HUES48 (cell line): ENCODE data around the gene PTTG2.
"Not testable (repeated sequence)": the region's sequence is repeated elsewhere in the genome, so short reads cannot be mapped to it uniquely, and the experiment has no call there.

Experiments used
- H3K27ac ChIP-seq: one replicate; pipeline ENCODE4 v1.7.0; 2013; ENCODE audit warnings: low read depth, low read length, inconsistent platforms
- H3K27me3 ChIP-seq: 2 replicates; pipeline ENCODE4 v1.6.1; 2013; ENCODE audit warnings: mild to moderate bottlenecking, low read length; ENCODE audit not compliant: control insufficient read depth, insufficient read depth
- H3K36me3 ChIP-seq: 2 replicates; pipeline ENCODE4 v1.6.1; 2013; ENCODE audit warnings: low read length; ENCODE audit not compliant: control insufficient read depth, insufficient read depth
- H3K4me1 ChIP-seq: 2 replicates; pipeline ENCODE4 v1.6.1; 2013; ENCODE audit warnings: mild to moderate bottlenecking, low read length; ENCODE audit not compliant: control insufficient read depth, insufficient read depth
- H3K4me3 ChIP-seq: 2 replicates; pipeline ENCODE4 v1.5.1; 2013; ENCODE audit warnings: mild to moderate bottlenecking, low read depth, low read length
- H3K9ac ChIP-seq: 2 replicates; pipeline ENCODE4 v1.6.1; 2013; ENCODE audit warnings: mild to moderate bottlenecking, low read depth, low read length, moderate library complexity
- H3K9me3 ChIP-seq: 2 replicates; pipeline ENCODE4 v1.6.1; 2013; ENCODE audit warnings: low read length; ENCODE audit not compliant: control insufficient read depth, insufficient read depth

The PTTG2 gene

GRCh38 chr4:37958932-37959331, 1.3 kb upstream of the PTTG2 start:
- no peaks in the 10 kb centered on the region for H3K36me3 ChIP-seq
- H3K27me3 ChIP-seq = no peaks in the 10 kb centered on the region
- H3K9me3 ChIP-seq = no peaks in the 10 kb centered on the region
- no peaks in the 10 kb centered on the region for H3K4me1 ChIP-seq
- H3K4me3 ChIP-seq = no peak overlapping the region
- H3K27ac ChIP-seq = no peak overlapping the region
- no peak overlapping the region for H3K9ac ChIP-seq

- Histone ChIP-seq H3K4me1 (no peaks in the 10 kb centered on the region), H3K9me3 (no peaks in the 10 kb centered on the region), H3K4me3 (no peak overlapping the region), H3K27me3 (no peaks in the 10 kb centered on the region), H3K27ac (no peak overlapping the region), H3K36me3 (no peaks in the 10 kb centered on the region), H3K9ac (no peak overlapping the region)
Measured at GRCh38 chr4:37960679-37961450, 667 bp downstream of the PTTG2 start.

DNA sequence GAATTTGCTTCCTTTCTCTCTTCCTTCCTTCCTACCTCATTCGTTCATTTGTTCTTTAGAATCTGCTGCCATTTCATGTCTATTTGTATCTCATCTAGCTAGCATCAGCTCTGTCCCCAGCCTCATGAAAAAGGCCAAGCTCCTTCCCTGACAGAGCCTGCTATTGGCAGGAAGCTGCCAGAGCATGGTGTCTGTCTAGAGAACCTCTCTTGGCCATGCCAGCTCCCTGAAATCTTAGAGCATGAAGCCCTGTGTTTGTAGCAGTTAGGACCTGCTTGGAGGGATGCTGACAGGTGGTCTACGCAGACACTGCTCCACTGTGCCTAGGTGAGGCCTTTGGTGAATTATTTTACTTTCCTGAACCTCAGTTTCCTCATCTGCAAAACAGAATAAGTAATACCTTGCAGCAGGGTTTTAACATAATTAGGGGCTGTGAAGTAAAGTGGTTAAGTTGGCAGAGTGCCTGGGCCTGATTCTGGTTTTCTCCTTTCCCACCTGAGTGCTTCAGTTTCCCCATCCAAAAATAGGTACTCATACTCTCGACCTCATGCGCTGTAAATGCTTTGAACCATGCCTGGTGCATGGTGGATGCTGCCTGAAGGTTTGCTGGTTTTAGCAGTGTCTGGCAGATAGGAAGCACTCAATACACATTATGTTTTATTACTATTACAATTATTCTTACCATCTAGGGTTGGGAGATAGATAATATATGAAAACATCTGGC, 4.7 kb downstream of the PTTG2 start:
- no peak overlapping the region for H3K4me3 ChIP-seq
- no peak overlapping the region for H3K27ac ChIP-seq
- no peak overlapping the region for H3K9ac ChIP-seq
- H3K36me3 ChIP-seq = no peaks in the 10 kb centered on the region
- H3K9me3 ChIP-seq = no peaks in the 10 kb centered on the region
- no peaks in the 10 kb centered on the region for H3K27me3 ChIP-seq
- no peaks in the 10 kb centered on the region for H3K4me1 ChIP-seq

- Histone ChIP-seq H3K9me3 (no peaks in the 10 kb centered on the region), H3K4me1 (peaks cover 6% of the 10 kb centered on the region), H3K27me3 (no peaks in the 10 kb centered on the region), H3K27ac (no peak overlapping the region), H3K9ac (no peak overlapping the region), H3K36me3 (no peaks in the 10 kb centered on the region), H3K4me3 (no peak overlapping the region)
Measured at GRCh38 chr4:37966044-37966443, 5.8 kb downstream of the PTTG2 start.

- H3K9ac ChIP-seq = no peak overlapping the region
- peaks cover 6% of the 10 kb centered on the region for H3K4me1 ChIP-seq
- no peaks in the 10 kb centered on the region for H3K36me3 ChIP-seq
- no peak overlapping the region for H3K4me3 ChIP-seq
- no peaks in the 10 kb centered on the region for H3K27me3 ChIP-seq
- no peaks in the 10 kb centered on the region for H3K9me3 ChIP-seq
- H3K27ac ChIP-seq = no peak overlapping the region
Measured at GRCh38 chr4:37967736-37968135, 7.5 kb downstream of the PTTG2 start.

DNA sequence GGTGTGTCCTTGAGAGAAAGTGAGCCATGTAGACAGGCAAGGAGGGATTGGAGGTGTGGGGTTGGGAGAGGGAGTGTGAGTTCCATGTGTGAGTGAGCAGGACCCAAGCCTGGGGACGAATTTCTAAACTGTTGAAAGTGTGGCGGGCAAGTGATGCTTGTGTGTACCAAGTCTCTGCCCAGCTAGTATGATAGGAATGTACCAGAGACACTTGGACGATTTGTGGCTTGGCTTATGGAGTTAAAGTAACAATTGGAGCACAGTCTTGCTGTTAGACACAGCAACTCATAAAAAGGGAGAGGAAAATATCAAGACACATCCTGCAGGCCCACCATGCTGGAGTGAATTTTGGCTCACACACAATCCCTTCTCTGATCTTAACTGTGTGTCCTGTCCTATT, 8.5 kb downstream of the PTTG2 start:
- H3K9me3 ChIP-seq = no peaks in the 10 kb centered on the region
- peaks cover 6% of the 10 kb centered on the region for H3K4me1 ChIP-seq
- no peaks in the 10 kb centered on the region for H3K36me3 ChIP-seq
- no peaks in the 10 kb centered on the region for H3K27me3 ChIP-seq
- H3K9ac ChIP-seq = no peak overlapping the region
- no peak overlapping the region for H3K4me3 ChIP-seq
- H3K27ac ChIP-seq = no peak overlapping the region

DNA sequence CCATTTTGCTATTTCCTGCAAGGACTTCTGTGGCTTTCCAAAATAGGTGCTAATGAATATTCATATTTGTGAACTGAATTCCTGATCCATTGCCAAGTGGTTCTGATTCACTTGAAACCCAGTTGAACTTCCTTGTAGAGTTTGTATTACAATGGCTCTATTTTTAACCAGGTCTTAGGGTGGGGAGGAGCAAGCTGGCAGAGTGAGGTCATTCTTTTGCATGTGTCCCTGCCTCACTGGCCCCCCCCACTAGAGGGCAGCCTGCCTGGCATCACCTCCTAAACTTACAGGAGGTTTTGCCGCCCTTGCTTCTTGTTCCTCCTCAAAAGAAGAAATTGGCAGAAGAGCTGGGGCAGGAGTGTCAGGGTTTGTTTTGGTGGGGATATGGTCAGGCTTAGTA, 10.5 kb downstream of the PTTG2 start:
- Histone ChIP-seq H3K27me3 (no peaks in the 10 kb centered on the region), H3K9me3 (no peaks in the 10 kb centered on the region), H3K36me3 (no peaks in the 10 kb centered on the region), H3K27ac (peak overlapping the region; percentile 22), H3K9ac (no peak overlapping the region), H3K4me3 (no peak overlapping the region), H3K4me1 (peaks cover 6% of the 10 kb centered on the region)

GRCh38 chr4:37971202-37971601, 11.0 kb downstream of the PTTG2 start:
- Histone ChIP-seq H3K27me3 (no peaks in the 10 kb centered on the region), H3K36me3 (no peaks in the 10 kb centered on the region), H3K9ac (no peak overlapping the region), H3K4me1 (peaks cover 8% of the 10 kb centered on the region), H3K27ac (no peak overlapping the region), H3K4me3 (no peak overlapping the region), H3K9me3 (no peaks in the 10 kb centered on the region)

- no peaks in the 10 kb centered on the region for H3K27me3 ChIP-seq
- no peaks in the 10 kb centered on the region for H3K9me3 ChIP-seq
- no peaks in the 10 kb centered on the region for H3K36me3 ChIP-seq
- peaks cover 21% of the 10 kb centered on the region for H3K4me1 ChIP-seq
- H3K4me3 ChIP-seq = no peak overlapping the region
- H3K27ac ChIP-seq = no peak overlapping the region
- no peak overlapping the region for H3K9ac ChIP-seq
Measured at GRCh38 chr4:37973441-37973840, 13.2 kb downstream of the PTTG2 start.

GRCh38 chr4:37975321-37975822, 15.2 kb downstream of the PTTG2 start:
- H3K4me1 ChIP-seq = peaks cover 29% of the 10 kb centered on the region
- H3K27ac ChIP-seq, H3K9me3 ChIP-seq, H3K4me3 ChIP-seq, H3K36me3 ChIP-seq, H3K9ac ChIP-seq, H3K27me3 ChIP-seq: not testable (repeated sequence)

DNA sequence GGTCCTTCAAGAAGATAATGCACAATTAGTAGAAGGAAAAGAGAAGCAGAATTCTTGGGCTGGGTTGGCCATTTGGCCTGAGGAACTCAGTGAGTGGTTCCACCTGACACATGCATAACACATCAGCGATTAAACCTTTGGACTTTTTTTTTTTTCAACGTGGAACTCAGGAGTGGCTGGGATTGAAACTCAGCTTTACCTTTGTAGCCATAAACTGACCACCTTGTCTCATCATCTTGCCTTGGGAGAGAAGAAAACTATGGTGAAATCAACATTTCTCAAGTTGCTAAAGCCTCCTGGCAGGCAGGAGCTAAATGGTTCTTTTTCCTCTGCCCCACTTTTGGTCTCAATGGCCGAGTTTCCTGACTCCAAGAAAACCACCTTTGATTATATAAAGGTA, 16.3 kb downstream of the PTTG2 start:
- peak overlapping the region; percentile 61 for H3K4me3 ChIP-seq
- H3K27me3 ChIP-seq = no peaks in the 10 kb centered on the region
- no peaks in the 10 kb centered on the region for H3K9me3 ChIP-seq
- H3K36me3 ChIP-seq = no peaks in the 10 kb centered on the region
- peaks cover 34% of the 10 kb centered on the region for H3K4me1 ChIP-seq
- peak overlapping the region; percentile 92 for H3K27ac ChIP-seq
- peak overlapping the region; percentile 73 for H3K9ac ChIP-seq
